H1 (cell line): ENCODE measurements around the gene SPOP. TPM values are rescaled to one million over a fixed set of nuclear protein-coding genes. Genes with fewer than 3 reads are reported as not detected.

Experiments used
- CTCF ChIA-PET: fragments of 300-600 bp; sonication (Branson Sonifier 250); formaldehyde crosslinking; loops from one replicate; lab custom pipeline; 2021; ENCODE audit not compliant: partially characterized antibody; lab: Charles Lee
- POLR2A ChIA-PET: fragments of 300-600 bp; sonication (Branson Sonifier 250); formaldehyde crosslinking; loops from one replicate; lab custom pipeline; 2021; ENCODE audit warnings: inconsistent platforms; ENCODE audit not compliant: partially characterized antibody; lab: Charles Lee
- DNase-seq, 2 experiments: peaks; one replicate each; pipeline versions ENCODE4 v3.0.0 to v3.0.0-alpha.2; 2010 to 2022; ENCODE audit warnings: low spot score in 2 of 2, low read depth in 1 of 2, mixed read lengths in 1 of 2
- FAIRE-seq: peaks from 2 replicates; lab custom pipeline; 2011; peaks lifted over from hg19 to GRCh38; lab: Jason Lieb, UNC
- H2AFZ ChIP-seq: 2 replicates; pipeline ENCODE4 v1.8.1; 2012; ENCODE audit warnings: low read length, inconsistent platforms
- H2AK5ac ChIP-seq: 2 replicates; pipeline ENCODE4 v1.6.1; 2013; ENCODE audit warnings: low read depth, low read length
- H2BK120ac ChIP-seq: replicated peaks from 2 replicates; pipeline ENCODE3; 2013; ENCODE audit warnings: low read depth, low read length, inconsistent platforms
- H2BK12ac ChIP-seq: 2 replicates; pipeline ENCODE4 v1.6.1; 2013; ENCODE audit warnings: low read depth, low read length
- H2BK15ac ChIP-seq: 2 replicates; pipeline ENCODE4 v1.6.1; 2013; ENCODE audit warnings: low read length
- H2BK20ac ChIP-seq: 2 replicates; pipeline ENCODE4 v1.6.1; 2013; ENCODE audit warnings: low read length
- H2BK5ac ChIP-seq: 2 replicates; pipeline ENCODE4 v1.6.1; 2013; ENCODE audit warnings: low read depth, low read length
- H3K14ac ChIP-seq: 2 replicates; pipeline ENCODE4 v1.6.1; 2013; ENCODE audit warnings: inconsistent platforms; ENCODE audit not compliant: insufficient read length
- H3K18ac ChIP-seq: 2 replicates; pipeline ENCODE4 v1.6.1; 2013; ENCODE audit warnings: low read length; ENCODE audit errors: extremely low read depth
- H3K23ac ChIP-seq: 2 replicates; pipeline ENCODE4 v1.6.1; 2013; ENCODE audit warnings: inconsistent platforms; ENCODE audit not compliant: insufficient read length
- H3K23me2 ChIP-seq: 2 replicates; pipeline ENCODE4 v1.6.1; 2013; ENCODE audit warnings: low read depth, low read length
- H3K27ac ChIP-seq: 2 replicates; pipeline ENCODE4 v1.6.1; 2011; ENCODE audit warnings: low read depth, low read length, inconsistent platforms
- H3K27me3 ChIP-seq, 4 experiments: replicated peaks in 1 of 4; 1 replicate in 1 of 4; 2 replicates in 3 of 4; pipeline versions ENCODE4 v1.6.1 to v1.8.1; 2011 to 2013; ENCODE audit warnings: low read length in 3 of 4, mild to moderate bottlenecking in 3 of 4, inconsistent platforms in 2 of 4, mixed read lengths in 2 of 4, moderate library complexity in 1 of 4; ENCODE audit not compliant: control insufficient read depth in 3 of 4, insufficient read depth in 3 of 4; ENCODE audit errors: extremely low read depth in 1 of 4
- H3K36me3 ChIP-seq, 4 experiments: 2 replicates each; pipeline versions ENCODE4 v1.6.1 to v1.8.1; 2011 to 2013; ENCODE audit warnings: mild to moderate bottlenecking in 4 of 4, low read length in 3 of 4, moderate library complexity in 2 of 4, control low read depth in 1 of 4, inconsistent platforms in 1 of 4; ENCODE audit not compliant: insufficient read depth in 4 of 4, control insufficient read depth in 2 of 4
- H3K4ac ChIP-seq: replicated peaks from 2 replicates; pipeline ENCODE3; 2013; ENCODE audit warnings: low read length, low read depth, mixed read lengths, inconsistent platforms; ENCODE audit not compliant: insufficient read length
- H3K4me1 ChIP-seq, 4 experiments: replicated peaks in 1 of 4; 1 replicate in 1 of 4; 2 replicates in 3 of 4; pipeline versions ENCODE4 v1.6.1 to v1.8.1; 2011 to 2013; ENCODE audit warnings: low read length in 3 of 4, inconsistent platforms in 2 of 4, mixed read lengths in 1 of 4; ENCODE audit not compliant: insufficient read depth in 4 of 4, control insufficient read depth in 3 of 4
- H3K4me2 ChIP-seq, 2 experiments: 2 replicates each; pipeline versions ENCODE4 v1.6.1 to v1.8.1; 2011 to 2013; ENCODE audit warnings: low read depth in 2 of 2, low read length in 2 of 2, control low read depth in 1 of 2, inconsistent platforms in 1 of 2, mild to moderate bottlenecking in 1 of 2; ENCODE audit not compliant: insufficient read depth in 1 of 2
- H3K4me3 ChIP-seq, 4 experiments: fragments of 200-600, 300-600 bp in 1 of 4; sonication (generic), shearing (Covaris generic), sonication (Bioruptor Twin) in 1 of 4; 2 replicates each; pipeline versions ENCODE4 v1.5.1 to v1.8.1; 2011 to 2016; ENCODE audit warnings: low read length in 4 of 4, low read depth in 3 of 4, control low read depth in 2 of 4, inconsistent platforms in 2 of 4, mild to moderate bottlenecking in 2 of 4, mixed read lengths in 1 of 4, moderate library complexity in 1 of 4; ENCODE audit not compliant: insufficient read depth in 2 of 4; ENCODE audit errors: extremely low read depth in 1 of 4
- H3K56ac ChIP-seq: replicated peaks from 2 replicates; pipeline ENCODE3; 2013; ENCODE audit warnings: low read depth, mild to moderate bottlenecking, mixed read lengths, low read length, inconsistent platforms; ENCODE audit not compliant: insufficient read length
- H3K79me1 ChIP-seq: 2 replicates; pipeline ENCODE4 v1.6.1; 2013; ENCODE audit warnings: low read depth, low read length, control low read depth
- H3K79me2 ChIP-seq, 2 experiments: 2 replicates each; pipeline versions ENCODE4 v1.6.1 to v1.8.1; 2012 to 2013; ENCODE audit warnings: low read length in 2 of 2, mild to moderate bottlenecking in 2 of 2, inconsistent platforms in 1 of 2; ENCODE audit not compliant: insufficient read depth in 2 of 2, control insufficient read depth in 1 of 2
- H3K9ac ChIP-seq, 4 experiments: replicated peaks in 1 of 4; 1 replicate in 1 of 4; 2 replicates in 3 of 4; pipeline versions ENCODE4 v1.6.1 to v1.8.1; 2011 to 2013; ENCODE audit warnings: low read depth in 3 of 4, low read length in 3 of 4, control low read depth in 2 of 4, mild to moderate bottlenecking in 2 of 4, moderate library complexity in 2 of 4, inconsistent platforms in 1 of 4; ENCODE audit errors: extremely low read depth in 1 of 4
- H3K9me3 ChIP-seq, 2 experiments: 2 replicates each; pipeline versions ENCODE4 v1.6.1 to v1.8.1; 2012 to 2013; ENCODE audit warnings: mild to moderate bottlenecking in 2 of 2, moderate library complexity in 2 of 2, control low read depth in 1 of 2, inconsistent platforms in 1 of 2, low read depth in 1 of 2, low read length in 1 of 2, mixed read lengths in 1 of 2; ENCODE audit not compliant: insufficient read depth in 2 of 2
- H4K20me1 ChIP-seq, 2 experiments: replicated peaks in 1 of 2; 2 replicates each; pipeline versions ENCODE3 to v1.8.1; 2011 to 2013; ENCODE audit warnings: inconsistent platforms in 2 of 2, low read length in 2 of 2, mild to moderate bottlenecking in 1 of 2; ENCODE audit not compliant: insufficient read depth in 2 of 2, control insufficient read depth in 1 of 2
- H4K5ac ChIP-seq: 2 replicates; pipeline ENCODE4 v1.6.1; 2013; ENCODE audit warnings: low read length, low read depth, mixed read lengths, inconsistent platforms; ENCODE audit not compliant: insufficient read length
- H4K8ac ChIP-seq: 2 replicates; pipeline ENCODE4 v1.8.0; 2013; ENCODE audit warnings: mild to moderate bottlenecking, moderate library complexity, low read length, inconsistent platforms; ENCODE audit not compliant: insufficient read depth; ENCODE audit errors: extremely low read depth
- H4K91ac ChIP-seq: replicated peaks from 2 replicates; pipeline ENCODE3; 2013; ENCODE audit warnings: low read length, mixed read lengths, inconsistent platforms; ENCODE audit not compliant: insufficient read length
- BCL11A ChIP-seq, 2 experiments: IDR thresholded peaks; one replicate each; pipeline ENCODE4 v1.6.1; 2011; ENCODE audit warnings: low read depth in 2 of 2, low read length in 2 of 2, mild to moderate bottlenecking in 2 of 2
- CEBPB ChIP-seq: IDR thresholded peaks from 2 replicates; pipeline ENCODE4 v1.6.1; 2012; ENCODE audit warnings: low read depth, low read length
- CHD2 ChIP-seq: IDR thresholded peaks from 2 replicates; pipeline ENCODE4 v1.6.1; 2012; ENCODE audit warnings: low read length, improper control_type of control experiment
- JUN ChIP-seq: IDR thresholded peaks from 2 replicates; pipeline ENCODE4 v1.6.1; 2011; ENCODE audit warnings: low read depth, mild to moderate bottlenecking, improper control_type of control experiment, low read length
- RAD21 ChIP-seq, 2 experiments: IDR thresholded peaks in 1 of 2; conservative IDR thresholded peaks in 1 of 2; 2 replicates each; pipeline ENCODE4 v1.6.1; 2011; ENCODE audit warnings: low read depth in 2 of 2, low read length in 2 of 2, improper control_type of control experiment in 1 of 2, inconsistent platforms in 1 of 2, mild to moderate bottlenecking in 1 of 2, moderate library complexity in 1 of 2
- SAP30 ChIP-seq: fragments of 300-600 bp; sonication (generic); IDR thresholded peaks from 2 replicates; pipeline ENCODE4 v1.7.1; 2012; ENCODE audit warnings: low read length, moderate library complexity, mild to moderate bottlenecking, inconsistent platforms; ENCODE audit not compliant: insufficient read depth, insufficient replicate concordance
- WGBS, 2 experiments: shearing (Covaris generic) in 1 of 2; methylation state at CpG; one replicate each; pipeline versions ENCODE4 v1.1.6 to v1.1.7; 2013 to 2015; ENCODE audit warnings: low lambda C conversion rate in 2 of 2, mixed read lengths in 2 of 2, inconsistent platforms in 1 of 2, low coverage in 1 of 2, missing lambda C conversion rate in 1 of 2; ENCODE audit not compliant: insufficient replicate concordance in 2 of 2, insufficient coverage in 1 of 2, insufficient read length in 1 of 2; ENCODE audit errors: extremely low coverage in 1 of 2, missing lambda C conversion rate in 1 of 2; 5-methylcytosine and 5-hydroxymethylcytosine counted together
- polyA plus RNA-seq, 7 experiments: library from polyadenylated mRNA; depleted of rRNA in 3 of 7; stranded (reverse) in 5 of 7; unstranded in 2 of 7; fragments of >200 nt in 5 of 7; fragments of 200-250 nt in 2 of 7; gene quantifications; 1 replicate in 5 of 7; 2 replicates in 1 of 7; 4 replicates in 1 of 7; pipeline versions ENCODE4 v1.2.1 to v1.2.3, GENCODE V29; 2011 to 2013; ENCODE audit warnings: missing spikeins in 2 of 7, mixed read lengths in 2 of 7
- total RNA-seq: library from RNA; stranded (reverse); fragmentation: NEBNext Ultra II Directional; extraction: Animal tissue kit (Norgen Biotek cat#: 25700); gene quantifications from 2 replicates; pipeline ENCODE4 v1.2.1, GENCODE V29; 2021
- TF ChIP-seq, protein P1 (sequence below): IDR thresholded peaks from 2 replicates; pipeline ENCODE4 v1.6.1; 2012; ENCODE audit warnings: inconsistent platforms

The SPOP gene
- total and polyA plus RNA-seq, 2 of the 8 experiments (the other 6 are each of a cell fraction or from before 2014, with no cell fraction given), result 13.3 to 25.6 TPM

DNA sequence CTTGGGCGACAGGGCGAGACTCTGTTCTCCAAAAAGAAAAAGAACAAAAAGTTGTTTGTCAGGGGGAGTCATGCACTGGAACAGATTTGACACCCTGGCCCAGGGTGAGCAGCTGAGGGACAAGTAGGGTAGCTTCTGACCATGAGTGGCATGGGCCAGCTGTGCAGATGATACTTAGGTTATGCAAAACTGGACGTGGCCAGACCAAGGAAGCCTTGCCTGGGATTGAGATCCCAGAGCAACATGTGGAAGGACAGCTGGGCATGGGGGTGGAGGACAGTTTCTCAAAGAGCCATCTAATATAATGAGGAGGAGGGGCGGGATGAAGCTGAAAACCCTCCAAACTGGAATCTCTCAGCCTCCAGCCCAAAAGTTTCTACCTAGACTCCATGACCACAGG lies 49.5 kb upstream of the SPOP start:
- H3K9me3 ChIP-seq, result no peaks in the 10 kb centered on the region

More for the DNA sequence above, 49.5 kb upstream of the SPOP start:
- Histone ChIP-seq H3K36me3 (peaks cover 0 to 8% (median 3%) of the 10 kb centered on the region in 4 experiments; a peak in 5 of 8 replicates), H3K56ac (no peak overlapping the region), H3K14ac (no peak overlapping the region), H4K8ac (no peak overlapping the region), H2BK120ac (no peak overlapping the region), H4K5ac (no peak overlapping the region), H3K4me2 (no peak overlapping the region), H2BK20ac (no peak overlapping the region), H2BK12ac (no peak overlapping the region), H3K4ac (no peak overlapping the region), H4K20me1 (peaks cover 2 to 8% of the 10 kb centered on the region in 2 experiments), H2AK5ac (no peak overlapping the region), H3K4me3 (no peak overlapping the region), H3K23me2 (no peaks in the 10 kb centered on the region), H4K91ac (no peak overlapping the region), H3K18ac (no peak overlapping the region), H3K27me3 (no peaks in the 10 kb centered on the region), H2BK15ac (no peak overlapping the region), H3K27ac (no peak overlapping the region), H3K23ac (no peak overlapping the region), H3K79me1 (peaks cover 14% of the 10 kb centered on the region; the same call in 1 of the 2 replicates), H3K79me2 (peaks cover 0 to 5% of the 10 kb centered on the region in 2 experiments; a peak in 1 of 4 replicates), H2AFZ (no peak overlapping the region), H3K4me1 (no peaks in the 10 kb centered on the region), H3K9ac (no peak overlapping the region), H2BK5ac (no peak overlapping the region)
- FAIRE-seq (no peak), DNase-seq (no peak)
- ChIA-PET CTCF (interaction anchor here (0.5 to 1.9 kb wide), 3 partner anchors 19 to 123 kb away, joined by 3 to 6 read pairs (median 3); no protein-coding TSS in a partner anchor), POLR2A (no interaction called here)
- WGBS, 2 experiments, result 96% methylated on average over 4 of the region's 4 CpGs; no CpG with 5 or more reads in 1 of the 2 experiments
- TF ChIP-seq CHD2 (no peak), SAP30 (no peak), BCL11A (IDR thresholded peaks at IDR 0.05; ENCODE audit: low read depth in 2 of 2, low read length in 2 of 2) (no peak), RAD21 (IDR thresholded peaks at IDR 0.05 in 1 of 2, conservative IDR thresholded peaks at IDR 0.05 in 1 of 2; ENCODE audit: low read depth in 2 of 2, low read length in 2 of 2) (no peak), CEBPB (no peak), JUN (no peak)
- TF ChIP-seq, protein P1, sequence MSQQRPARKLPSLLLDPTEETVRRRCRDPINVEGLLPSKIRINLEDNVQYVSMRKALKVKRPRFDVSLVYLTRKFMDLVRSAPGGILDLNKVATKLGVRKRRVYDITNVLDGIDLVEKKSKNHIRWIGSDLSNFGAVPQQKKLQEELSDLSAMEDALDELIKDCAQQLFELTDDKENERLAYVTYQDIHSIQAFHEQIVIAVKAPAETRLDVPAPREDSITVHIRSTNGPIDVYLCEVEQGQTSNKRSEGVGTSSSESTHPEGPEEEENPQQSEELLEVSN, result no peak
